Activated CD4-positive, alpha-beta T cell treated with anti-CD3 and anti-CD28 coated beads for 4 hours (primary cell): ENCODE measurements around the gene SERINC5.

Source experiments
- DNase-seq, 2 donors: peaks; one replicate each; pipeline ENCODE4 v3.0.0-alpha.2; 2020

SERINC5 gene

GRCh38 chr5:80090884-80091166 is 165.0 kb downstream of the SERINC5 start:
- no peak for DNase-seq

- peak; percentile 5 to 8 for DNase-seq
Observed at GRCh38 chr5:80083101-80083890, 172.6 kb downstream of the SERINC5 start.

GRCh38 chr5:80082731-80083100 is 173.1 kb downstream of the SERINC5 start:
- peak in 1 of 2 donors; percentile 45 for DNase-seq

- DNase-seq = no peak
Observed at GRCh38 chr5:80082281-80082680, 173.6 kb downstream of the SERINC5 start.

- DNase-seq = no peak
Observed at GRCh38 chr5:80078921-80079320, 176.9 kb downstream of the SERINC5 start.

GRCh38 chr5:80077051-80077714 is 178.7 kb downstream of the SERINC5 start:
- no peak for DNase-seq

GRCh38 chr5:80076131-80077050 is 179.5 kb downstream of the SERINC5 start:
- DNase-seq = no peak

- DNase-seq = no peak
Observed at GRCh38 chr5:80072103-80073073, 183.5 kb downstream of the SERINC5 start.

GRCh38 chr5:80071510-80072021 is 184.3 kb downstream of the SERINC5 start:
- no peak for DNase-seq

- DNase-seq = no peak
Observed at GRCh38 chr5:80070338-80071056, 185.4 kb downstream of the SERINC5 start.

- DNase-seq = no peak
Observed at GRCh38 chr5:80069918-80070318, 185.9 kb downstream of the SERINC5 start.

GRCh38 chr5:80069251-80069800 is 186.5 kb downstream of the SERINC5 start:
- DNase-seq = no peak

- DNase-seq = no peak
Observed at GRCh38 chr5:80068775-80069174, 187.1 kb downstream of the SERINC5 start.

GRCh38 chr5:80068246-80068636 is 187.6 kb downstream of the SERINC5 start:
- DNase-seq = no peak

- DNase-seq = no peak
Observed at GRCh38 chr5:80067531-80068245, 188.2 kb downstream of the SERINC5 start.

GRCh38 chr5:80067016-80067415 is 188.8 kb downstream of the SERINC5 start:
- DNase-seq = no peak

GRCh38 chr5:80064124-80064523 is 191.7 kb downstream of the SERINC5 start:
- no peak for DNase-seq
